Panc1 (cell line): ENCODE results near the gene KATNAL2.

ENCODE experiments used
- CTCF ChIP-seq: fragments of 450-650 bp; IDR thresholded peaks from 2 replicates; pipeline ENCODE4 v1.5.1; 2017; ENCODE audit warnings: mild to moderate bottlenecking
- POLR2AphosphoS5 ChIP-seq: IDR thresholded peaks from 2 replicates; pipeline ENCODE4 v1.6.1; 2012; ENCODE audit warnings: mild to moderate bottlenecking, low read depth, low read length, moderate library complexity

GRCh38 chr18:46939998-46940571, 22.7 kb downstream of the KATNAL2 start:
- TF ChIP-seq CTCF (no peak), POLR2AphosphoS5 (no peak)
